HepG2 (cell line): Measurements from ENCODE around the gene BAIAP2L1. TPM values are rescaled to one million over a fixed set of nuclear protein-coding genes. Genes with fewer than 3 reads are reported as not detected.

Experiments used
- ATAC-seq: fragments of 200-7000 bp; cut with Tn5 transposase; 3 replicates; pipeline ENCODE4 v1.9.1; 2020; ENCODE audit warnings: mild to moderate bottlenecking, moderate library complexity
- BruUV-seq: library from RNA; stranded (reverse); fragments of 400-500 nt; replicated peaks from 2 replicates; lab custom pipeline; 2021; lab: Mats Ljungman, UMichigan
- CTCF ChIA-PET: fragments of 300-600 bp; formaldehyde crosslinking; extraction: SDS; loops from one replicate; lab custom pipeline; 2021; ENCODE audit warnings: low total read pairs, inconsistent platforms, low intra/inter-chr PET ratio; lab: Yijun Ruan, JAX
- POLR2A ChIA-PET: fragments of 350-600 bp; sonication (Branson Sonifier 250); formaldehyde crosslinking; loops from one replicate; lab custom pipeline; 2020; ENCODE audit warnings: antibody characterized with exemption, inconsistent platforms; lab: Yijun Ruan, JAX
- DNase-seq: peaks from one replicate; pipeline ENCODE4 v3.0.0-alpha.2; 2015; ENCODE audit warnings: low spot score
- FAIRE-seq: peaks from 3 replicates; lab custom pipeline; 2011; peaks lifted over from hg19 to GRCh38; lab: Jason Lieb, UNC
- H2AFZ ChIP-seq: one replicate; pipeline ENCODE4 v1.6.1; 2011; ENCODE audit warnings: low read length, inconsistent platforms
- H3K27ac ChIP-seq: fragments of 300-600 bp; 3 replicates; pipeline ENCODE4 v1.8.0; 2011; ENCODE audit warnings: mixed run types, mild to moderate bottlenecking, mixed read lengths, low read length, inconsistent platforms; ENCODE audit not compliant: insufficient read depth; ENCODE audit errors: extremely low read length
- H3K27me3 ChIP-seq, 2 experiments: fragments of 200-600 bp in 1 of 2; 2 replicates in 1 of 2; 3 replicates in 1 of 2; pipeline versions ENCODE4 v1.6.0 to v1.8.0; 2011; ENCODE audit warnings: low read length in 2 of 2, mild to moderate bottlenecking in 2 of 2, moderate library complexity in 2 of 2, inconsistent platforms in 1 of 2; ENCODE audit not compliant: insufficient read depth in 2 of 2, control insufficient read depth in 1 of 2
- H3K36me3 ChIP-seq, 2 experiments: fragments of 200-600 bp in 1 of 2; replicated peaks in 1 of 2; 2 replicates in 1 of 2; 3 replicates in 1 of 2; pipeline versions ENCODE4 v1.5.1 to v1.8.0; 2011; ENCODE audit warnings: low read length in 2 of 2, inconsistent platforms in 1 of 2; ENCODE audit not compliant: insufficient read depth in 2 of 2, control insufficient read depth in 1 of 2
- H3K4me1 ChIP-seq: 2 replicates; pipeline ENCODE4 v1.5.1; 2012; ENCODE audit warnings: low read length, inconsistent platforms; ENCODE audit not compliant: insufficient read depth
- H3K4me2 ChIP-seq: 2 replicates; pipeline ENCODE4 v1.6.0; 2011; ENCODE audit warnings: low read depth, low read length, inconsistent platforms
- H3K4me3 ChIP-seq, 3 experiments: fragments of 200-600 bp in 1 of 3; sonication (generic), shearing (Covaris generic) in 1 of 3; replicated peaks in 1 of 3; 2 replicates each; pipeline ENCODE4 v1.5.1; 2011 to 2016; ENCODE audit warnings: low read length in 3 of 3, inconsistent platforms in 2 of 3, low read depth in 2 of 3, mild to moderate bottlenecking in 2 of 3, control low read depth in 1 of 3, mixed read lengths in 1 of 3; ENCODE audit not compliant: insufficient read depth in 1 of 3
- H3K79me2 ChIP-seq: one replicate; pipeline ENCODE4 v1.6.1; 2011; ENCODE audit warnings: low read length, inconsistent platforms; ENCODE audit not compliant: insufficient read depth
- H3K9ac ChIP-seq: 2 replicates; pipeline ENCODE4 v1.6.0; 2011; ENCODE audit warnings: mild to moderate bottlenecking, low read depth, low read length, inconsistent platforms; ENCODE audit not compliant: insufficient read depth
- H3K9me3 ChIP-seq: 2 replicates; pipeline ENCODE4 v1.5.1; 2012; ENCODE audit warnings: mild to moderate bottlenecking, low read length
- H4K20me1 ChIP-seq: 2 replicates; pipeline ENCODE4 v1.6.0; 2011; ENCODE audit warnings: inconsistent platforms, mild to moderate bottlenecking, low read length, moderate library complexity; ENCODE audit not compliant: insufficient read depth
- HNF4A ChIP-seq: sonication (generic); formaldehyde crosslinking; IDR thresholded peaks from 2 replicates; pipeline ENCODE4 v1.4.0; 2020; ENCODE audit warnings: missing genetic modification reagents
- NFATC3 ChIP-seq: sonication (generic); formaldehyde crosslinking; IDR thresholded peaks from 2 replicates; pipeline ENCODE4 v1.5.1; 2020; ENCODE audit warnings: mild to moderate bottlenecking, missing genetic modification reagents
- RNF2 ChIP-seq: fragments of 450-650 bp; conservative IDR thresholded peaks from 2 replicates; pipeline ENCODE4 v1.6.1; 2016; ENCODE audit warnings: low read depth
- XRCC5 ChIP-seq: fragments of 200-400 bp; formaldehyde crosslinking; optimal IDR thresholded peaks from 2 replicates; pipeline ENCODE3; 2017; ENCODE audit warnings: mild to moderate bottlenecking, low read length
- ZNF451 ChIP-seq: sonication (generic); formaldehyde crosslinking; IDR thresholded peaks from 2 replicates; pipeline ENCODE4 v1.5.0; 2020; ENCODE audit warnings: mild to moderate bottlenecking, missing genetic modification reagents
- WGBS: methylation state at CpG from one replicate; pipeline ENCODE4 v1.1.6; 2017; ENCODE audit warnings: low lambda C conversion rate; 5-methylcytosine and 5-hydroxymethylcytosine counted together
- in situ Hi-C: cut with HindIII; loops from 2 replicates; pipeline ENCODE4 v1.10.0; 2017; ENCODE audit warnings: low pct_unique_long_range_greater_than_20kb; ENCODE audit not compliant: extremely low pct_ligation_motif_present
- intact Hi-C: fragments of 100-400 bp; cut with micrococcal nuclease; formaldehyde crosslinking; loops from one replicate; pipeline ENCODE4 v1.10.0; 2022; ENCODE audit not compliant: unreplicated experiment
- polyA plus RNA-seq, 8 experiments: library from polyadenylated mRNA; depleted of rRNA in 3 of 8; stranded (reverse) in 7 of 8; unstranded in 1 of 8; fragments of >200 nt; fragmentation: Illumina TruSeq in 4 of 8; extraction: Trizol in 4 of 8; gene quantifications; 2 replicates each; pipeline versions ENCODE4 v1.2.1 to v1.2.3, GENCODE V29; 2011 to 2016; ENCODE audit warnings: low read depth in 4 of 8, missing spikeins in 1 of 8, mixed read lengths in 1 of 8; ENCODE audit not compliant: insufficient read depth in 1 of 8
- total RNA-seq, 5 experiments: library from RNA; depleted of rRNA; stranded (reverse); fragments of >200 nt; fragmentation: Illumina TruSeq; extraction: Trizol; gene quantifications; 2 replicates each; pipeline ENCODE4 v1.2.3, GENCODE V29; 2016; ENCODE audit warnings: low read depth in 1 of 5
- TF ChIP-seq, protein P1 (sequence below): sonication (generic); formaldehyde crosslinking; IDR thresholded peaks from 2 replicates; pipeline ENCODE4 v1.5.0; 2020; ENCODE audit warnings: mild to moderate bottlenecking, missing genetic modification reagents
- TF ChIP-seq, protein P2 (sequence below): sonication (generic); formaldehyde crosslinking; IDR thresholded peaks from 2 replicates; pipeline ENCODE4 v1.4.0; 2020; ENCODE audit warnings: missing genetic modification reagents, borderline replicate concordance
- TF ChIP-seq, protein P3 (sequence below): sonication (generic); formaldehyde crosslinking; IDR thresholded peaks from 2 replicates; pipeline ENCODE4 v1.4.0; 2020; ENCODE audit warnings: missing genetic modification reagents

BAIAP2L1 gene
- total and polyA plus RNA-seq, 2 of the 13 experiments (the other 11 are each of a cell fraction or from before 2014, with no cell fraction given) = 13.0 to 21.5 TPM

DNA sequence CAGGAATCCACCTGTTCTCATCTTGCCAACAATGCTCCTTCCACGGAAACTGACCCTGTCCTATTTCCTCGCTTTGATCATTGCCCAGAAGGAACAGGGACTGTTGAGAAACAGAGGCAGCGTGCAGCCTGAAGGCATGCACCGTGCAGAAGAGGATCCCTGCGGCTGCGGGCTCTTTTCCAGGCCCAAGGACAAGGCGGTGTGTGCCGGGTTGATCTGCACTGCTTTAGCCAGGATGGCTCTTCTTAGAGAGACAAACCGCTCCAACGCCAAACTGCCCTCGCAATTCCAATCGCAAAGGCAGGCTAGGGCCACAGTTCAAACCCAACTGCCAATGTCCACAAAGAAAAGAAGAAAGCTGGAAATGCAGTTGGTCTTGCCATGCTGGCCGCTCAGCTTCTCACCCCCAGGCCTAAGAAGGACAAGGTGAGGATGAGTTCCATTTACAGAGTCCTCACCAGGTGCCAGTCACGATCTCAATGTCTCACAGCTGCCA, 92.9 kb downstream of the BAIAP2L1 start:
- intact Hi-C loops (no loop called here), in situ Hi-C loops (no loop called here)
- no peak for ATAC-seq
- Histone ChIP-seq H3K9me3 (no peaks in the 10 kb centered on the region), H3K9ac (no peak overlapping the region), H3K27me3 (no peaks in the 10 kb centered on the region), H3K27ac (no peak overlapping the region), H3K79me2 (no peaks in the 10 kb centered on the region), H3K4me2 (no peak overlapping the region), H2AFZ (no peak overlapping the region), H3K36me3 (peaks cover 20 to 42% of the 10 kb centered on the region in 2 experiments), H3K4me3 (no peak overlapping the region), H3K4me1 (no peaks in the 10 kb centered on the region), H4K20me1 (no peaks in the 10 kb centered on the region)
- POLR2A ChIA-PET = no interaction called here
- no peak for TF ChIP-seq RNF2
- TF ChIP-seq, protein P1, sequence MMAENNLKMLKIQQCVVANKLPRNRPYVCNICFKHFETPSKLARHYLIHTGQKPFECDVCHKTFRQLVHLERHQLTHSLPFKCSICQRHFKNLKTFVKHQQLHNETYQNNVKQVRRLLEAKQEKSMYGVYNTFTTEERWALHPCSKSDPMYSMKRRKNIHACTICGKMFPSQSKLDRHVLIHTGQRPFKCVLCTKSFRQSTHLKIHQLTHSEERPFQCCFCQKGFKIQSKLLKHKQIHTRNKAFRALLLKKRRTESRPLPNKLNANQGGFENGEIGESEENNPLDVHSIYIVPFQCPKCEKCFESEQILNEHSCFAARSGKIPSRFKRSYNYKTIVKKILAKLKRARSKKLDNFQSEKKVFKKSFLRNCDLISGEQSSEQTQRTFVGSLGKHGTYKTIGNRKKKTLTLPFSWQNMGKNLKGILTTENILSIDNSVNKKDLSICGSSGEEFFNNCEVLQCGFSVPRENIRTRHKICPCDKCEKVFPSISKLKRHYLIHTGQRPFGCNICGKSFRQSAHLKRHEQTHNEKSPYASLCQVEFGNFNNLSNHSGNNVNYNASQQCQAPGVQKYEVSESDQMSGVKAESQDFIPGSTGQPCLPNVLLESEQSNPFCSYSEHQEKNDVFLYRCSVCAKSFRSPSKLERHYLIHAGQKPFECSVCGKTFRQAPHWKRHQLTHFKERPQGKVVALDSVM (CRISPR knock-in tag) = no peak
- no peak for TF ChIP-seq NFATC3 (CRISPR knock-in tag)
- TF ChIP-seq HNF4A (CRISPR knock-in tag) = no peak
- TF ChIP-seq, protein P2, sequence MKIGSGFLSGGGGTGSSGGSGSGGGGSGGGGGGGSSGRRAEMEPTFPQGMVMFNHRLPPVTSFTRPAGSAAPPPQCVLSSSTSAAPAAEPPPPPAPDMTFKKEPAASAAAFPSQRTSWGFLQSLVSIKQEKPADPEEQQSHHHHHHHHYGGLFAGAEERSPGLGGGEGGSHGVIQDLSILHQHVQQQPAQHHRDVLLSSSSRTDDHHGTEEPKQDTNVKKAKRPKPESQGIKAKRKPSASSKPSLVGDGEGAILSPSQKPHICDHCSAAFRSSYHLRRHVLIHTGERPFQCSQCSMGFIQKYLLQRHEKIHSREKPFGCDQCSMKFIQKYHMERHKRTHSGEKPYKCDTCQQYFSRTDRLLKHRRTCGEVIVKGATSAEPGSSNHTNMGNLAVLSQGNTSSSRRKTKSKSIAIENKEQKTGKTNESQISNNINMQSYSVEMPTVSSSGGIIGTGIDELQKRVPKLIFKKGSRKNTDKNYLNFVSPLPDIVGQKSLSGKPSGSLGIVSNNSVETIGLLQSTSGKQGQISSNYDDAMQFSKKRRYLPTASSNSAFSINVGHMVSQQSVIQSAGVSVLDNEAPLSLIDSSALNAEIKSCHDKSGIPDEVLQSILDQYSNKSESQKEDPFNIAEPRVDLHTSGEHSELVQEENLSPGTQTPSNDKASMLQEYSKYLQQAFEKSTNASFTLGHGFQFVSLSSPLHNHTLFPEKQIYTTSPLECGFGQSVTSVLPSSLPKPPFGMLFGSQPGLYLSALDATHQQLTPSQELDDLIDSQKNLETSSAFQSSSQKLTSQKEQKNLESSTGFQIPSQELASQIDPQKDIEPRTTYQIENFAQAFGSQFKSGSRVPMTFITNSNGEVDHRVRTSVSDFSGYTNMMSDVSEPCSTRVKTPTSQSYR (CRISPR knock-in tag) = no peak
- no peak for TF ChIP-seq ZNF451 (CRISPR knock-in tag)
- TF ChIP-seq XRCC5 = no peak
- TF ChIP-seq, protein P3, sequence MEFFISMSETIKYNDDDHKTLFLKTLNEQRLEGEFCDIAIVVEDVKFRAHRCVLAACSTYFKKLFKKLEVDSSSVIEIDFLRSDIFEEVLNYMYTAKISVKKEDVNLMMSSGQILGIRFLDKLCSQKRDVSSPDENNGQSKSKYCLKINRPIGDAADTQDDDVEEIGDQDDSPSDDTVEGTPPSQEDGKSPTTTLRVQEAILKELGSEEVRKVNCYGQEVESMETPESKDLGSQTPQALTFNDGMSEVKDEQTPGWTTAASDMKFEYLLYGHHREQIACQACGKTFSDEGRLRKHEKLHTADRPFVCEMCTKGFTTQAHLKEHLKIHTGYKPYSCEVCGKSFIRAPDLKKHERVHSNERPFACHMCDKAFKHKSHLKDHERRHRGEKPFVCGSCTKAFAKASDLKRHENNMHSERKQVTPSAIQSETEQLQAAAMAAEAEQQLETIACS (CRISPR knock-in tag) = no peak
- no peak for FAIRE-seq
- no TSS peak for BruUV-seq
- no peak for DNase-seq
- WGBS = 93% methylated on average over 9 of the region's 14 CpGs
- CTCF ChIA-PET = no interaction called here
